Fibroblast of the conjunctiva (primary cell): ENCODE results near the gene HOXD12.

Source experiments
- DNase-seq: peaks from one replicate; pipeline ENCODE4 v3.0.0-alpha.2; 2010; ENCODE audit warnings: low read depth

HOXD12 gene

GRCh38 chr2:176099728-176100546, at the start of gene HOXD12:
Gene HOXD12 (plus strand): TSS chr2:176099795. CDS start chr2:176099802, 7 bp downstream.
- no peak for DNase-seq

GRCh38 chr2:176056406-176056805, 43.2 kb upstream of the HOXD12 start:
- DNase-seq: no peak

- DNase-seq: no peak
Measured at GRCh38 chr2:176063958-176064357, 35.6 kb upstream of the HOXD12 start.

- no peak for DNase-seq
Measured at GRCh38 chr2:176066645-176067588, 32.7 kb upstream of the HOXD12 start.

GRCh38 chr2:176067589-176068418, 31.8 kb upstream of the HOXD12 start:
- DNase-seq: no peak

GRCh38 chr2:176068419-176068832, 31.2 kb upstream of the HOXD12 start:
- DNase-seq: no peak

- no peak for DNase-seq
Measured at GRCh38 chr2:176071330-176072291, 28.0 kb upstream of the HOXD12 start.

GRCh38 chr2:176072292-176072669, 27.3 kb upstream of the HOXD12 start:
- no peak for DNase-seq

- DNase-seq: no peak
Measured at GRCh38 chr2:176072951-176073904, 26.4 kb upstream of the HOXD12 start.

GRCh38 chr2:176074919-176075425, 24.6 kb upstream of the HOXD12 start:
- DNase-seq: no peak

GRCh38 chr2:176075481-176075880, 24.1 kb upstream of the HOXD12 start:
- no peak for DNase-seq

GRCh38 chr2:176076063-176076462, 23.5 kb upstream of the HOXD12 start:
- DNase-seq: no peak

GRCh38 chr2:176076796-176077195, 22.8 kb upstream of the HOXD12 start:
- DNase-seq: no peak

- DNase-seq: no peak
Measured at GRCh38 chr2:176078541-176079284, 20.9 kb upstream of the HOXD12 start.

- no peak for DNase-seq
Measured at GRCh38 chr2:176079285-176079830, 20.2 kb upstream of the HOXD12 start.

GRCh38 chr2:176079831-176080539, 19.6 kb upstream of the HOXD12 start:
- DNase-seq: peak; percentile 6

GRCh38 chr2:176080540-176081375, 18.8 kb upstream of the HOXD12 start:
- DNase-seq: no peak
